OCI-LY1 (cell line): ENCODE data around the gene ABTB2.

Experiments
- H2AFZ ChIP-seq: fragments of 200-600 bp; sonication (generic), shearing (Covaris generic); 2 replicates; pipeline ENCODE4 v1.6.0; 2014; ENCODE audit warnings: antibody characterized with exemption, mild to moderate bottlenecking, low read length
- H3F3A ChIP-seq: fragments of 200-600 bp; sonication (generic), shearing (Covaris generic); 2 replicates; pipeline ENCODE4 v1.6.0; 2014; ENCODE audit warnings: mild to moderate bottlenecking, antibody characterized with exemption, low read length, moderate library complexity; ENCODE audit not compliant: insufficient read depth
- H3K27ac ChIP-seq: fragments of 200-600 bp; sonication (generic); 2 replicates; pipeline ENCODE4 v1.5.1; 2014; ENCODE audit warnings: low read length, mixed run types, mild to moderate bottlenecking, low read depth; ENCODE audit not compliant: poor library complexity, severe bottlenecking
- H3K27me3 ChIP-seq: fragments of 200-600 bp; sonication (generic); 2 replicates; pipeline ENCODE4 v1.6.0; 2014; ENCODE audit warnings: antibody characterized with exemption, mild to moderate bottlenecking, low read length, moderate library complexity; ENCODE audit not compliant: insufficient read depth
- H3K36me3 ChIP-seq: fragments of 200-600 bp; sonication (generic); 2 replicates; pipeline ENCODE4 v1.6.1; 2014; ENCODE audit warnings: mild to moderate bottlenecking, antibody characterized with exemption, low read length, moderate library complexity, mixed read lengths; ENCODE audit not compliant: insufficient read depth
- H3K4me1 ChIP-seq: fragments of 200-600 bp; sonication (generic); 2 replicates; pipeline ENCODE4 v1.5.1; 2014; ENCODE audit warnings: mild to moderate bottlenecking, low read length, moderate library complexity; ENCODE audit not compliant: insufficient read depth, severe bottlenecking
- H3K4me2 ChIP-seq: fragments of 200-600 bp; sonication (generic), shearing (Covaris generic); 2 replicates; pipeline ENCODE4 v1.6.1; 2014; ENCODE audit warnings: low read length
- H3K4me3 ChIP-seq: fragments of 200-600 bp; sonication (generic); 2 replicates; pipeline ENCODE4 v1.5.1; 2014; ENCODE audit warnings: low read length, low read depth, mild to moderate bottlenecking, mixed read lengths; ENCODE audit not compliant: poor library complexity, severe bottlenecking
- H3K79me2 ChIP-seq: fragments of 200-600 bp; shearing (Covaris generic); 2 replicates; pipeline ENCODE4 v1.6.1; 2016; ENCODE audit warnings: mixed run types, low read length, mixed read lengths; ENCODE audit not compliant: insufficient read depth
- H3K9ac ChIP-seq: fragments of 200-600 bp; sonication (generic), shearing (Covaris generic); 2 replicates; pipeline ENCODE4 v1.6.1; 2014; ENCODE audit warnings: mild to moderate bottlenecking, low read length, mixed read lengths
- H3K9me2 ChIP-seq: fragments of 200-600 bp; sonication (generic), shearing (Covaris generic); 2 replicates; pipeline ENCODE4 v1.6.1; 2014; ENCODE audit warnings: low read depth, mild to moderate bottlenecking, low read length, mixed read lengths
- H3K9me3 ChIP-seq: fragments of 200-600 bp; shearing (Covaris generic); 2 replicates; pipeline ENCODE4 v1.6.1; 2014; ENCODE audit warnings: low read length, mixed read lengths
- H4K20me1 ChIP-seq: fragments of 200-600 bp; sonication (generic), shearing (Covaris generic); 2 replicates; pipeline ENCODE4 v1.6.0; 2016; ENCODE audit warnings: mild to moderate bottlenecking, low read length; ENCODE audit not compliant: insufficient read depth
- CTCF ChIP-seq: fragments of 200-600 bp; sonication (generic), shearing (Covaris generic); IDR thresholded peaks from 2 replicates; pipeline ENCODE4 v1.5.1; 2017; ENCODE audit warnings: mild to moderate bottlenecking, antibody characterized with exemption, low read length, moderate library complexity, mixed read lengths
- EZH2 ChIP-seq: fragments of 200-600 bp; sonication (generic), shearing (Covaris generic); IDR thresholded peaks from 2 replicates; pipeline ENCODE4 v1.8.0; 2017; ENCODE audit warnings: borderline replicate concordance, mixed run types, mild to moderate bottlenecking, antibody characterized with exemption, low read length, moderate library complexity, mixed read lengths

The ABTB2 gene

GRCh38 chr11:34335331-34335730 lies 22.5 kb downstream of the ABTB2 start:
- no peaks in the 10 kb centered on the region for H3K36me3 ChIP-seq
- no peaks in the 10 kb centered on the region for H3K79me2 ChIP-seq
- H3K9ac ChIP-seq = no peak overlapping the region
- H3K27ac ChIP-seq = no peak overlapping the region
- no peaks in the 10 kb centered on the region for H4K20me1 ChIP-seq
- H3K9me3 ChIP-seq = no peaks in the 10 kb centered on the region
- H2AFZ ChIP-seq = no peak overlapping the region
- H3K4me1 ChIP-seq = no peaks in the 10 kb centered on the region
- H3K4me3 ChIP-seq = no peak overlapping the region
- H3K4me2 ChIP-seq = no peak overlapping the region
- H3F3A ChIP-seq = no peaks in the 10 kb centered on the region
- TF ChIP-seq CTCF (no peak), EZH2 (no peak)
- H3K9me2 ChIP-seq = no peaks in the 10 kb centered on the region
- no peaks in the 10 kb centered on the region for H3K27me3 ChIP-seq

GRCh38 chr11:34333787-34334186 lies 24.0 kb downstream of the ABTB2 start:
- TF ChIP-seq EZH2 = no peak
- no peak for TF ChIP-seq CTCF
- Histone ChIP-seq H3K9me2 (no peaks in the 10 kb centered on the region), H3F3A (no peaks in the 10 kb centered on the region), H3K27ac (no peak overlapping the region), H3K4me3 (no peak overlapping the region), H3K79me2 (no peaks in the 10 kb centered on the region), H3K27me3 (no peaks in the 10 kb centered on the region), H3K9ac (no peak overlapping the region), H3K4me1 (no peaks in the 10 kb centered on the region), H3K36me3 (no peaks in the 10 kb centered on the region), H4K20me1 (no peaks in the 10 kb centered on the region), H2AFZ (no peak overlapping the region), H3K4me2 (no peak overlapping the region), H3K9me3 (no peaks in the 10 kb centered on the region)

- TF ChIP-seq CTCF (no peak), EZH2 (no peak)
- H3K4me3 ChIP-seq = no peak overlapping the region
- H3K4me2 ChIP-seq = no peak overlapping the region
- no peak overlapping the region for H3K27ac ChIP-seq
- H3K9me2 ChIP-seq = no peaks in the 10 kb centered on the region
- H4K20me1 ChIP-seq = no peaks in the 10 kb centered on the region
- H3K36me3 ChIP-seq = no peaks in the 10 kb centered on the region
- H3F3A ChIP-seq = no peaks in the 10 kb centered on the region
- H3K79me2 ChIP-seq = no peaks in the 10 kb centered on the region
- no peaks in the 10 kb centered on the region for H3K9me3 ChIP-seq
- no peak overlapping the region for H3K9ac ChIP-seq
- H2AFZ ChIP-seq = no peak overlapping the region
- no peaks in the 10 kb centered on the region for H3K4me1 ChIP-seq
- no peaks in the 10 kb centered on the region for H3K27me3 ChIP-seq
Measured at GRCh38 chr11:34332524-34332923, 25.3 kb downstream of the ABTB2 start.
